ENCODE data around the gene CFAP97D2. TPM values are rescaled to one million over a fixed set of nuclear protein-coding genes. Genes with fewer than 3 reads are reported as not detected.

Gene CFAP97D2
- total and polyA plus RNA-seq, 2 of the 13 experiments (the other 11 are each of a cell fraction or from before 2014, with no cell fraction given), result not detected

DNA sequence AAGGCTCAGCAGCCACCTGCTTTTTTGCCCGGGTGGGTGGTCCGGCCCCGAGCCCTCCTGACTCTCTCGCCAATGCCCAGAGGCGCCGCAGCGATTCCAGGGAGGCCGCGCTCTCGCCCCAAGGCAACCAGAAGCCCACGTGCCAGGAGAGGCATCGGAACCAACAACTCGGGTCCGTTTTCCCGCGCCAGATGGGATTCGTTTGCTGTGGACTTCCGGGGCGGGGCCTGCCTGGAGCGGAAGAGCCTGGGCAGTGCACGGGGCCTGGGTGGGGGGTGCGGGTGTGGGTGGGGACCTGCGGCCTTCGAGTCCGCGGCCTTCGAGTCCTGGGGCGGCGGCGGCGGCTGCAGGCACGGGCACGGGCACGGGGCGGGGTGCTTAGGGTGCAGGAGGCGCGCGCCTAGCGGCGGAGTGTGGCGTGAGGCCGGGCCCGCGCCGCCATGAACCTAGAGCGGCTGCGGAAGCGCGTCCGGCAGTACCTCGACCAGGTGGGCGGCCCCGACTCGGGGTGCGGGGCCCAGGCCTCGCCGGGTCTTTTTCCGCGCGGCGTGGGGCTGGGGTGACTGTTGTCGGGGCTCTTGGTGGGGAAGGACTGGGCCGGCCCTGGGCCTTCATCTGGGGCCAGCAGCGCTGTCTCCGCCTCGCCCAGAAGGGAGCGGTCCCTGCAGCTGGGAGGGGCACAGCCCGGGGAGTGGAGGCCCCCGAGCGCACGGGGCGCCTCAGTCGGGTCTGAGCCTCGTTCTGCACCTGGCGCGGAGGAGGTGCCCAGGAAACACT lies 55.8 kb downstream of the CFAP97D2 start, which contains the start of gene CDC16 (continued):
- TF ChIP-seq ETV6 (CRISPR knock-in tag; conservative IDR thresholded peaks at IDR 0.05) (peak; percentile 76), CCAR2 (optimal IDR thresholded peaks at IDR 0.05; ENCODE audit: low read depth, low read length) (no peak), TAF1 (CRISPR knock-in tag; IDR thresholded peaks at IDR 0.05) (peak; percentile 77), ZFP37 (CRISPR knock-in tag; IDR thresholded peaks at IDR 0.05; ENCODE audit: borderline replicate concordance) (0 out of 2 replicates have a peak, but pooled peaks have one; percentile 38), ZFP1 (CRISPR knock-in tag; IDR thresholded peaks at IDR 0.05) (no peak), ZNF577 (CRISPR knock-in tag; IDR thresholded peaks at IDR 0.05; ENCODE audit: borderline replicate concordance, low read depth) (no peak), CERS6 (CRISPR knock-in tag; IDR thresholded peaks at IDR 0.05) (no peak), FUBP1 (CRISPR knock-in tag; IDR thresholded peaks at IDR 0.05; ENCODE audit: borderline replicate concordance) (no peak), MTF1 (CRISPR knock-in tag; IDR thresholded peaks at IDR 0.05) (0 out of 2 replicates have a peak, but pooled peaks have one; percentile 41), MIER3 (CRISPR knock-in tag; IDR thresholded peaks at IDR 0.05; ENCODE audit: borderline replicate concordance) (peak; percentile 91), LRRFIP1 (CRISPR knock-in tag; conservative IDR thresholded peaks at IDR 0.05) (0 out of 2 replicates have a peak, but pooled peaks have one; percentile 30), SATB2 (CRISPR knock-in tag; IDR thresholded peaks at IDR 0.05) (peak; percentile 82), ZNF382 (CRISPR knock-in tag; IDR thresholded peaks at IDR 0.05; ENCODE audit: borderline replicate concordance) (no peak), JUN (CRISPR knock-in tag; IDR thresholded peaks at IDR 0.05) (no peak), ZNF224 (CRISPR knock-in tag; IDR thresholded peaks at IDR 0.05) (peak; percentile 47; the same call in 1 of the 2 replicates), ESRRA (CRISPR knock-in tag; IDR thresholded peaks at IDR 0.05; ENCODE audit: low read depth) (no peak), ZNF383 (CRISPR knock-in tag; IDR thresholded peaks at IDR 0.05; ENCODE audit: borderline replicate concordance) (no peak), ZBTB7B (CRISPR knock-in tag; IDR thresholded peaks at IDR 0.05) (peak; percentile 66), THAP11 (CRISPR knock-in tag; IDR thresholded peaks at IDR 0.05) (peak; percentile 92)
- TF ChIP-seq, protein P1, sequence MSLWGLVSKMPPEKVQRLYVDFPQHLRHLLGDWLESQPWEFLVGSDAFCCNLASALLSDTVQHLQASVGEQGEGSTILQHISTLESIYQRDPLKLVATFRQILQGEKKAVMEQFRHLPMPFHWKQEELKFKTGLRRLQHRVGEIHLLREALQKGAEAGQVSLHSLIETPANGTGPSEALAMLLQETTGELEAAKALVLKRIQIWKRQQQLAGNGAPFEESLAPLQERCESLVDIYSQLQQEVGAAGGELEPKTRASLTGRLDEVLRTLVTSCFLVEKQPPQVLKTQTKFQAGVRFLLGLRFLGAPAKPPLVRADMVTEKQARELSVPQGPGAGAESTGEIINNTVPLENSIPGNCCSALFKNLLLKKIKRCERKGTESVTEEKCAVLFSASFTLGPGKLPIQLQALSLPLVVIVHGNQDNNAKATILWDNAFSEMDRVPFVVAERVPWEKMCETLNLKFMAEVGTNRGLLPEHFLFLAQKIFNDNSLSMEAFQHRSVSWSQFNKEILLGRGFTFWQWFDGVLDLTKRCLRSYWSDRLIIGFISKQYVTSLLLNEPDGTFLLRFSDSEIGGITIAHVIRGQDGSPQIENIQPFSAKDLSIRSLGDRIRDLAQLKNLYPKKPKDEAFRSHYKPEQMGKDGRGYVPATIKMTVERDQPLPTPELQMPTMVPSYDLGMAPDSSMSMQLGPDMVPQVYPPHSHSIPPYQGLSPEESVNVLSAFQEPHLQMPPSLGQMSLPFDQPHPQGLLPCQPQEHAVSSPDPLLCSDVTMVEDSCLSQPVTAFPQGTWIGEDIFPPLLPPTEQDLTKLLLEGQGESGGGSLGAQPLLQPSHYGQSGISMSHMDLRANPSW (CRISPR knock-in tag; IDR thresholded peaks at IDR 0.05; ENCODE audit: borderline replicate concordance), result no peak
- TF ChIP-seq, protein P2, sequence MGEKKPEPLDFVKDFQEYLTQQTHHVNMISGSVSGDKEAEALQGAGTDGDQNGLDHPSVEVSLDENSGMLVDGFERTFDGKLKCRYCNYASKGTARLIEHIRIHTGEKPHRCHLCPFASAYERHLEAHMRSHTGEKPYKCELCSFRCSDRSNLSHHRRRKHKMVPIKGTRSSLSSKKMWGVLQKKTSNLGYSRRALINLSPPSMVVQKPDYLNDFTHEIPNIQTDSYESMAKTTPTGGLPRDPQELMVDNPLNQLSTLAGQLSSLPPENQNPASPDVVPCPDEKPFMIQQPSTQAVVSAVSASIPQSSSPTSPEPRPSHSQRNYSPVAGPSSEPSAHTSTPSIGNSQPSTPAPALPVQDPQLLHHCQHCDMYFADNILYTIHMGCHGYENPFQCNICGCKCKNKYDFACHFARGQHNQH (CRISPR knock-in tag; IDR thresholded peaks at IDR 0.05), result peak; percentile 71; the same call in 1 of the 2 replicates

Measured in HepG2 (cell line).